ENCODE results near the gene FKBP1A. TPM values are rescaled to one million over a fixed set of nuclear protein-coding genes. Genes with fewer than 3 reads are reported as not detected.

The FKBP1A gene
- total and polyA plus RNA-seq, 10 of the 15 experiments (the other 5 are each of a cell fraction or from before 2014, with no cell fraction given): 103 to 687 (median 254) TPM

GRCh38 chr20:1417790-1418189, 24.9 kb upstream of the FKBP1A start:
- ChIA-PET POLR2A (no interaction called here), SMC1A (ENCODE audit: uncharacterized antibody, unreplicated experiment) (no interaction called here), RAD21 (ENCODE audit: unreplicated experiment) (no interaction called here), CTCF (no interaction called here)
- no peaks in the 10 kb centered on the region for H3K4me1 ChIP-seq (ENCODE audit: control insufficient read depth, insufficient read depth, low read length)
- no peak overlapping the region for H3K9ac ChIP-seq (ENCODE audit: control insufficient read depth, insufficient read depth, low read length)
- H2AFZ ChIP-seq (ENCODE audit: control insufficient read depth, low read depth, low read length): no peak overlapping the region
- no TSS peak for BruUV-seq (replicated peaks)
- H4K20me1 ChIP-seq (ENCODE audit: control insufficient read depth, insufficient read depth): no peaks in the 10 kb centered on the region
- TF ChIP-seq TARDBP (IDR thresholded peaks at IDR 0.05; ENCODE audit: borderline replicate concordance) (no peak), YY1 (IDR thresholded peaks at IDR 0.05; ENCODE audit: low read depth, low read length) (no peak), ZNF207 (IDR thresholded peaks at IDR 0.05; ENCODE audit: borderline replicate concordance) (no peak), KAT2A (conservative IDR thresholded peaks at IDR 0.05; ENCODE audit: control insufficient read depth, low read depth, low read length) (no peak), CBX3 (IDR thresholded peaks at IDR 0.05; ENCODE audit: borderline replicate concordance, low read depth) (no peak), RCOR1 (conservative IDR thresholded peaks at IDR 0.05; ENCODE audit: low read depth, low read length) (no peak)
- no peak for ATAC-seq
- in situ Hi-C loops (cut with MboI): no loop called here
- no peak for DNase-seq (ENCODE audit: low read depth, low spot score)
- H3K9me3 ChIP-seq (replicated peaks; ENCODE audit: control insufficient read depth, insufficient read depth, low read length): no peaks in the 10 kb centered on the region; the same call in 2 of the 3 replicates
- no peak overlapping the region for H3K4me3 ChIP-seq
- no peaks in the 10 kb centered on the region for H3K36me3 ChIP-seq (ENCODE audit: control insufficient read depth in 2 of 2, insufficient read depth in 2 of 2, low read length in 1 of 2)
- FAIRE-seq: no peak
- intact Hi-C loops (cut with micrococcal nuclease; ENCODE audit: unreplicated experiment): no loop called here
- H3K79me2 ChIP-seq (ENCODE audit: control insufficient read depth, insufficient read depth, low read length): no peaks in the 10 kb centered on the region
- H3K4me2 ChIP-seq (ENCODE audit: control insufficient read depth, insufficient read depth): no peak overlapping the region
- peaks cover 0 to 2% of the 10 kb centered on the region in 2 experiments; a peak in 2 of 4 replicates for H3K27me3 ChIP-seq (replicated peaks in 1 of 2; ENCODE audit: control insufficient read depth in 2 of 2, insufficient read depth in 2 of 2, low read length in 1 of 2)
- no peak overlapping the region for H3K27ac ChIP-seq (ENCODE audit: control insufficient read depth, insufficient read depth)

GRCh38 chr20:1417273-1417672, 24.4 kb upstream of the FKBP1A start:
- no peak for DNase-seq (ENCODE audit: low read depth, low spot score)
- Histone ChIP-seq H3K4me2 (ENCODE audit: control insufficient read depth, insufficient read depth) (no peak overlapping the region), H3K27me3 (replicated peaks in 1 of 2; ENCODE audit: control insufficient read depth in 2 of 2, insufficient read depth in 2 of 2, low read length in 1 of 2) (peaks cover 0 to 2% of the 10 kb centered on the region in 2 experiments; a peak in 2 of 4 replicates), H2AFZ (ENCODE audit: control insufficient read depth, low read depth, low read length) (no peak overlapping the region), H3K4me3 (no peak overlapping the region), H4K20me1 (ENCODE audit: control insufficient read depth, insufficient read depth) (no peaks in the 10 kb centered on the region), H3K79me2 (ENCODE audit: control insufficient read depth, insufficient read depth, low read length) (no peaks in the 10 kb centered on the region), H3K27ac (ENCODE audit: control insufficient read depth, insufficient read depth) (no peak overlapping the region), H3K36me3 (ENCODE audit: control insufficient read depth in 2 of 2, insufficient read depth in 2 of 2, low read length in 1 of 2) (no peaks in the 10 kb centered on the region), H3K4me1 (ENCODE audit: control insufficient read depth, insufficient read depth, low read length) (no peaks in the 10 kb centered on the region), H3K9ac (ENCODE audit: control insufficient read depth, insufficient read depth, low read length) (no peak overlapping the region), H3K9me3 (replicated peaks; ENCODE audit: control insufficient read depth, insufficient read depth, low read length) (no peaks in the 10 kb centered on the region; the same call in 2 of the 3 replicates)
- FAIRE-seq: no peak
- RAD21 ChIA-PET (ENCODE audit: unreplicated experiment): no interaction called here
- no TSS peak for BruUV-seq (replicated peaks)
- in situ Hi-C loops (cut with MboI) (no loop called here), intact Hi-C loops (cut with micrococcal nuclease; ENCODE audit: unreplicated experiment) (no loop called here)
- CTCF ChIA-PET: no interaction called here
- WGBS (ENCODE audit: insufficient coverage, insufficient replicate concordance, low lambda C conversion rate, missing lambda C conversion rate): 51% methylated on average over 5 of the region's 5 CpGs
- ATAC-seq: no peak
- SMC1A ChIA-PET (ENCODE audit: uncharacterized antibody, unreplicated experiment): no interaction called here
- POLR2A ChIA-PET: no interaction called here
- TF ChIP-seq SIX5 (IDR thresholded peaks at IDR 0.05; ENCODE audit: low read depth, low read length, severe bottlenecking) (no peak), BACH1 (IDR thresholded peaks at IDR 0.05; ENCODE audit: borderline replicate concordance) (no peak), SUZ12 (IDR thresholded peaks at IDR 0.05; ENCODE audit: unreplicated experiment) (no peak), RBBP5 (conservative IDR thresholded peaks at IDR 0.05) (no peak), TCF12 (IDR thresholded peaks at IDR 0.05; ENCODE audit: low read depth, low read length) (no peak), NRF1 (conservative IDR thresholded peaks at IDR 0.05; ENCODE audit: low read depth, low read length) (no peak), BCL3 (IDR thresholded peaks at IDR 0.05; ENCODE audit: borderline replicate concordance, insufficient read depth, low read depth, low read length, poor library complexity, severe bottlenecking) (no peak), PRDM15 (CRISPR knock-in tag; IDR thresholded peaks at IDR 0.05) (no peak)

All from GM12878 (cell line).